Pancreas (tissue), 10 donors: ENCODE results near the gene ALG12. TPM values are rescaled to one million over a fixed set of nuclear protein-coding genes. Genes with fewer than 3 reads are reported as not detected.
A peak's percentile ranks its signal among the peaks of the same experiment; 100 is the strongest.
"Not testable (repeated sequence)": the region's sequence is repeated elsewhere in the genome, so short reads cannot be mapped to it uniquely, and the experiment has no call there.

Experiments
- ATAC-seq, 4 donors: fragments of 200-7000 bp; cut with Tn5 transposase; one replicate each; pipeline versions ENCODE4 v1.8.0 to v1.9.1; 2020; ENCODE audit warnings: mild to moderate bottlenecking in 4 of 4, moderate library complexity in 4 of 4
- DNase-seq, 6 donors: peaks; one replicate each; pipeline ENCODE4 v3.0.0-alpha.2; 2020
- FAIRE-seq: peaks from 2 replicates; lab custom pipeline; 2012; peaks lifted over from hg19 to GRCh38; lab: Jason Lieb, UNC
- H3K27ac ChIP-seq, 4 donors: fragments of 200-600 bp; sonication (generic); 1 replicate in 3 of 4; 2 replicates in 1 of 4; pipeline versions ENCODE4 v1.5.0 to v1.8.0; 2020
- H3K27me3 ChIP-seq, 4 donors: fragments of 200-600 bp; one replicate each; pipeline ENCODE4 v1.8.0; 2021
- H3K36me3 ChIP-seq, 3 donors: fragments of 200-600 bp; sonication (generic) in 1 of 3; one replicate each; pipeline versions ENCODE4 v1.5.0 to v1.8.0; 2020 to 2021
- H3K4me1 ChIP-seq, 3 donors: fragments of 200-600 bp; one replicate each; pipeline ENCODE4 v1.8.0; 2021
- H3K4me3 ChIP-seq, 4 donors: fragments of 200-600 bp; sonication (generic) in 2 of 4; one replicate each; pipeline versions ENCODE4 v1.5.0 to v1.8.0; 2020 to 2021
- H3K9me3 ChIP-seq, 4 donors: fragments of 200-600 bp; one replicate each; pipeline ENCODE4 v1.8.0; 2021
- CTCF ChIP-seq, 4 donors: fragments of 200-600 bp; sonication (generic) in 3 of 4; IDR thresholded peaks; one replicate each; pipeline versions ENCODE4 v1.5.0 to v1.8.0; 2021; ENCODE audit warnings: antibody characterized with exemption in 4 of 4
- WGBS, 2 donors: extraction: QIAGEN DNeasy Blood & Tissue Kit; methylation state at CpG; one replicate each; pipeline ENCODE4 v1.1.7; 2013; 5-methylcytosine and 5-hydroxymethylcytosine counted together
- intact Hi-C, 3 donors: fragments of 100-400 bp; cut with DNase I; formaldehyde crosslinking; loops; one replicate each; pipeline versions ENCODE4 v1.11.1 to v1.14.2; 2022
- microRNA-seq, 2 donors: library from miRNA; unstranded; fragments of <30 nt; microRNA quantifications; one replicate each; pipeline versions ENCODE4 to v1.1.0, GENCODE V29; 2019 to 2020
- polyA plus RNA-seq, 2 donors: library from polyadenylated mRNA; stranded (reverse); fragments of 200-250 nt; gene quantifications; one replicate each; pipeline ENCODE4 v1.2.3, GENCODE V29; 2013
- total RNA-seq, 6 donors: library from RNA; stranded (reverse); fragmentation: NEBNext Ultra II Directional in 4 of 6; extraction: Animal tissue kit (Norgen Biotek cat#: 25700) in 4 of 6; gene quantifications; one replicate each; pipeline versions ENCODE4 v1.2.1 to v1.2.4, GENCODE V29; 2021 to 2023
- donor health status: healthy with polysubstance abuse.
- donor health status: DM: no; HTN: no; CAD: no; lungs with moderate emphysema.
- donor health status: DM: no; HTN: no; CAD: no.
- donor health status: control.
- donor health status: control.
- donor health status: Bipolar disorder and iron deficiency.
- donor health status: DM: yes; HTN: yes; CAD: no.
- donor health status: DM: no; HTN: no; CAD: no.
- donor health status: DM: no; HTN: no; CAD: no.
- donor health status: DM: yes; HTN: yes; CAD: no.

ALG12 gene
- total and polyA plus RNA-seq, 8 donors, result 7.1 to 13.1 (median 10.8) TPM

- intact Hi-C loops, result no loop called here
- no peak for FAIRE-seq
- ATAC-seq, result peak in 1 of 4 donors; percentile 1
- peaks cover 7 to 16% (median 11%) of the 10 kb centered on the region in 3 donors for H3K4me1 ChIP-seq
- peak; percentile 42 to 86 (median 62) for DNase-seq
- H3K27me3 ChIP-seq, result no peaks in the 10 kb centered on the region
- no peak for TF ChIP-seq CTCF (IDR thresholded peaks at IDR 0.05)
- H3K4me3 ChIP-seq, result peak overlapping the region; percentile 35 to 65 (median 48)
- peak overlapping the region; percentile 28 to 65 (median 58) for H3K27ac ChIP-seq
- H3K9me3 ChIP-seq, result no peaks in the 10 kb centered on the region
- 1% methylated on average over 54 to 101 of the region's 101 CpGs for WGBS, 2 donors
- no peaks in the 10 kb centered on the region for H3K36me3 ChIP-seq
Measured at GRCh38 chr22:49853981-49854831, 64.0 kb downstream of the ALG12 start.

GRCh38 chr22:49852898-49853894 lies 65.0 kb downstream of the ALG12 start, which contains the start of gene ZBED4:
Gene ZBED4, plus strand, starts transcription at chr22:49853844. Its CDS starts 29,819 bp downstream, at chr22:49883663.
- TF ChIP-seq CTCF (IDR thresholded peaks at IDR 0.05), result no peak
- WGBS, 2 donors, result 0% methylated on average over 95 to 127 of the region's 127 CpGs
- no peak for FAIRE-seq

DNA sequence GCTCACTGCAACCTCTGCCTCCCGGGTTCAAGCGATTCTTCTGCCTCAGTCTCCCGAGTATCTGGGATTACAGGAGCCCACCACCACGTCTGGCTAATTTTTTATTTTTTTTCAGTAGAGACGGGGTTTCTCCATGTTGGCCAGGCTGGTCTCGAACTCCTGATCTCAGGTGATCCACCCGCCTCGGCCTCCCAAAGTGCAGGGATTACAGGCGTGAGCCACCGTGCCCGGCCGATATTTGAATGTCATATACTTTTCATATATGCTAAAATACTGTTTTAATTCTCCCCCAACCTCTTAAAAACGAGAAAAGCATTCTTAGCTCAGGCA lies 65.7 kb downstream of the ALG12 start:
- peak in 1 of 6 donors; percentile 25 for DNase-seq
- Histone ChIP-seq H3K4me1 (peaks cover 11 to 16% (median 11%) of the 10 kb centered on the region in 3 donors), H3K4me3 (peak overlapping the region; percentile 49 to 64 (median 51)), H3K27ac (peak overlapping the region; percentile 89 to 96 (median 94))
- 38 to 39% methylated on average over 13 of the region's 13 CpGs for WGBS, 2 donors
- H3K36me3 ChIP-seq, FAIRE-seq, H3K9me3 ChIP-seq, intact Hi-C loops, ATAC-seq, H3K27me3 ChIP-seq: not testable (repeated sequence)

More at GRCh38 chr22:49852898-49853894, 65.0 kb downstream of the ALG12 start, which contains the start of gene ZBED4:
- H3K9me3 ChIP-seq, result no peaks in the 10 kb centered on the region
- no peaks in the 10 kb centered on the region for H3K36me3 ChIP-seq
- ATAC-seq, result peak; percentile 87 to 96 (median 93)
- no peaks in the 10 kb centered on the region for H3K27me3 ChIP-seq
- intact Hi-C loops, result no loop called here
- H3K4me3 ChIP-seq, result peak within 1 kb of the TSS; percentile 49 to 65 (median 56)
- peak within 1 kb of the TSS; percentile 89 to 96 (median 94) for H3K27ac ChIP-seq
- H3K4me1 ChIP-seq, result peaks cover 11 to 16% (median 11%) of the 10 kb centered on the region in 3 donors
- peak; percentile 97 to 100 (median 100) for DNase-seq

DNA sequence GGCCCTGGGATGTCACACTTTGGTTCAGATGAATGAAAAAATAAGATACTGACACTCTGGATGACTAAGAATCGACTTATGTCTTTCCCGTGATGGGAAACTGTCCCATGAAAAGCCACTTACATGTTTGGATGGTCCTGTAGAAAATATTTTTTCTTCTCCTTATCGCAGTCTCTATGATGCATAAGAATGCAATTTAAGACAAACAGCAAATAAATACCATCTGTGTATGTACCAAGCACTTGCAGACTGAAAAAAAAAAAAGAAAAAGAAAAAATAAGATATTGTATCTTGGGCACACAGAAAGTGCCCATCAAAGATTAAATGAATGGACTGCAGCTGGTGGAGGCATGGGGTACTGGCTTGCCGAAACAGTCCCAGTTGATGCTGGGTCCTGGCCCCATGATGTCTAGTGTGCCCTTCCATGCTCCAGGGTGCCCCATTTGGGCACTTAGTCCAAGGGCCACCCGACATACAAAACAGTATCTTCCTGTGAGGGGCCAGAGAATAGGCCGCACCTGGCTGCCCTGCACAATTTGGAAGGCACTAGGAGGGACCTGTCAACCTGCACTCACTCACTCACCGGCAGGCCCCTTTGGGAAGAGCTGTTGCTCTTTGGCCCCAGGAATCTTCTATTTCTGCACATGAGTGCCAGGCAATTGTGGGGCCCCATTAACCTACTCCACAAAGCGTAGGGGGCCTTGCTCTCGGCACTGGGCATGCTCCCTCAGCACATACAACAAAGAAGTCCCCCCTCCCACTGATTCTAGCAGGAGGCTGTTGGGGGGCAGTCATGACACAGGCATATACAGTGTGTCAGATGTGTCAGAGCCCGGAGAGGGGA lies 67.1 kb downstream of the ALG12 start:
- intact Hi-C loops, result no loop called here
- no peaks in the 10 kb centered on the region for H3K9me3 ChIP-seq
- no peaks in the 10 kb centered on the region for H3K36me3 ChIP-seq
- no peak overlapping the region for H3K4me3 ChIP-seq
- no peak for ATAC-seq
- H3K27ac ChIP-seq, result no peak overlapping the region
- no peak for TF ChIP-seq CTCF (IDR thresholded peaks at IDR 0.05)
- peaks cover 11 to 15% (median 11%) of the 10 kb centered on the region in 3 donors for H3K4me1 ChIP-seq
- 82% methylated on average over 10 of the region's 10 CpGs for WGBS, 2 donors
- no peak for FAIRE-seq
- no peaks in the 10 kb centered on the region for H3K27me3 ChIP-seq
- DNase-seq, result peak in 2 of 6 donors; percentile 26 to 28

Small RNAs within 50 kb of the gene (microRNA-seq; reads per million reads assigned to microRNA genes)
- 0 to 0.29 reads per million in 2 donors for gene MIR6821

Other genes with a start within 250 kb of the ALG12 start
- gene BRD1, start 90.6 kb downstream of the ALG12 start, total RNA-seq, result 10 to 100 TPM; 14.0 to 23.6 (median 15.8) TPM
- gene BRD1, start 90.6 kb downstream of the ALG12 start, polyA plus RNA-seq, result 10 to 100 TPM; 19.7 to 26.3 TPM
- gene ZBED4, start 64.6 kb downstream of the ALG12 start, total RNA-seq, result 1 to 10 TPM; 3.7 to 7.2 (median 5.5) TPM
- gene ZBED4, start 64.6 kb downstream of the ALG12 start, polyA plus RNA-seq, result 1 to 10 TPM; 2.4 to 3.2 TPM
- 10 to 100 TPM; 37.2 to 61.9 (median 54.1) TPM for gene CRELD2, start 196 bp upstream of the ALG12 start, total RNA-seq
- 10 to 100 TPM; 51.1 to 56.4 TPM for gene CRELD2, start 196 bp upstream of the ALG12 start, polyA plus RNA-seq
- 10 to 100 TPM; 25.8 to 90.1 (median 33.1) TPM for gene PIM3, start 42.3 kb upstream of the ALG12 start, total RNA-seq
- 10 to 100 TPM; 55.3 to 82.7 TPM for gene PIM3, start 42.3 kb upstream of the ALG12 start, polyA plus RNA-seq
- not detected for gene IL17REL, start 94.3 kb upstream of the ALG12 start, total RNA-seq
- gene IL17REL, start 94.3 kb upstream of the ALG12 start, polyA plus RNA-seq, result not detected
- gene TTLL8, start 139.9 kb upstream of the ALG12 start, total RNA-seq, result not detected
- gene TTLL8, start 139.9 kb upstream of the ALG12 start, polyA plus RNA-seq, result not detected
- gene MLC1, start 167.0 kb upstream of the ALG12 start, total RNA-seq, result under 1 TPM in 2 of 6 donors, not detected in 4; 0.04 to 0.05 TPM
- gene MLC1, start 167.0 kb upstream of the ALG12 start, polyA plus RNA-seq, result under 1 TPM; 0.04 to 0.16 TPM
- gene MOV10L1, start 171.6 kb upstream of the ALG12 start, total RNA-seq, result 1 to 10 TPM in 1 of 6 donors, under 1 TPM in 4, not detected in 1; 0.09 to 1.9 (median 0.26) TPM
- gene MOV10L1, start 171.6 kb upstream of the ALG12 start, polyA plus RNA-seq, result under 1 TPM; 0.23 to 0.80 TPM